Sigmoid colon (tissue), 4 donors: ENCODE data around the gene AURKB.

Source experiments
- EP300 ChIP-seq, 4 donors: sonication (generic); formaldehyde crosslinking; IDR thresholded peaks; one replicate each; pipeline ENCODE4 v1.6.1; 2017; ENCODE audit warnings: antibody characterized with exemption in 4 of 4
- POLR2A ChIP-seq, 2 donors: fragments of 450-650 bp; IDR thresholded peaks; one replicate each; pipeline ENCODE4 v1.6.1; 2016; ENCODE audit warnings: antibody characterized with exemption in 2 of 2, mild to moderate bottlenecking in 2 of 2, moderate library complexity in 2 of 2
- POLR2AphosphoS5 ChIP-seq, 4 donors: sonication (generic); formaldehyde crosslinking; IDR thresholded peaks; one replicate each; pipeline ENCODE4 v1.6.1; 2017; ENCODE audit warnings: antibody characterized with exemption in 4 of 4
- TF ChIP-seq, protein P1 (sequence below), 4 experiments: fragments of 450-650 bp in 3 of 4; fragments of 200-600 bp in 1 of 4; IDR thresholded peaks; one replicate each; pipeline ENCODE4 v1.5.1; 2016 to 2019; ENCODE audit warnings: antibody characterized with exemption in 4 of 4, mild to moderate bottlenecking in 3 of 4, moderate library complexity in 2 of 4

DNA sequence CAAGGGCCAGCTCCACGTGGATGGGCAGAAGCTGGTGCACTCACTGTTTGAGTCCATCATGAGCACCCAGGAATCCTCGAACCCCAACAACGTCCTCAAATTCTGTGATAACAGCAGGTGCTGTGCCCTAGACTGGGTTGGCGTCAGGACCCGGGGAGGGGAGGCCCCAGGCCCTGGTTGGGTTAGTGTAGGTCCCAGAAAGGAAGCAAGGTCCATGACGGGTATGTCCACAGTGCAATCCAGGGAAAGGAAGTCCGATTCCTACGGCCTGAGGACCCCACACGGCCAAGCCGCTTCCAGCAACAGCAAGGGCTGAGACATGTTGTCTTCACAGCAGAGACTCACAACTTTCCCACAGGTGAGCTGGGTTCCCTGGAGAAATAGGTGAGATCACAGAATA lies 45.9 kb upstream of the AURKB start:
- TF ChIP-seq, protein P1, sequence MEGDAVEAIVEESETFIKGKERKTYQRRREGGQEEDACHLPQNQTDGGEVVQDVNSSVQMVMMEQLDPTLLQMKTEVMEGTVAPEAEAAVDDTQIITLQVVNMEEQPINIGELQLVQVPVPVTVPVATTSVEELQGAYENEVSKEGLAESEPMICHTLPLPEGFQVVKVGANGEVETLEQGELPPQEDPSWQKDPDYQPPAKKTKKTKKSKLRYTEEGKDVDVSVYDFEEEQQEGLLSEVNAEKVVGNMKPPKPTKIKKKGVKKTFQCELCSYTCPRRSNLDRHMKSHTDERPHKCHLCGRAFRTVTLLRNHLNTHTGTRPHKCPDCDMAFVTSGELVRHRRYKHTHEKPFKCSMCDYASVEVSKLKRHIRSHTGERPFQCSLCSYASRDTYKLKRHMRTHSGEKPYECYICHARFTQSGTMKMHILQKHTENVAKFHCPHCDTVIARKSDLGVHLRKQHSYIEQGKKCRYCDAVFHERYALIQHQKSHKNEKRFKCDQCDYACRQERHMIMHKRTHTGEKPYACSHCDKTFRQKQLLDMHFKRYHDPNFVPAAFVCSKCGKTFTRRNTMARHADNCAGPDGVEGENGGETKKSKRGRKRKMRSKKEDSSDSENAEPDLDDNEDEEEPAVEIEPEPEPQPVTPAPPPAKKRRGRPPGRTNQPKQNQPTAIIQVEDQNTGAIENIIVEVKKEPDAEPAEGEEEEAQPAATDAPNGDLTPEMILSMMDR (IDR thresholded peaks at IDR 0.05), result no peak
- no peak for TF ChIP-seq POLR2A (IDR thresholded peaks at IDR 0.05)
- no peak for TF ChIP-seq EP300 (IDR thresholded peaks at IDR 0.05)
- TF ChIP-seq POLR2AphosphoS5 (IDR thresholded peaks at IDR 0.05), result no peak
